ENCODE results near the gene OR6J1. TPM values are rescaled to one million over a fixed set of nuclear protein-coding genes. Genes with fewer than 3 reads are reported as not detected.

The OR6J1 gene
- total RNA-seq, 4 donors from 2014 or later: not detected

DNA sequence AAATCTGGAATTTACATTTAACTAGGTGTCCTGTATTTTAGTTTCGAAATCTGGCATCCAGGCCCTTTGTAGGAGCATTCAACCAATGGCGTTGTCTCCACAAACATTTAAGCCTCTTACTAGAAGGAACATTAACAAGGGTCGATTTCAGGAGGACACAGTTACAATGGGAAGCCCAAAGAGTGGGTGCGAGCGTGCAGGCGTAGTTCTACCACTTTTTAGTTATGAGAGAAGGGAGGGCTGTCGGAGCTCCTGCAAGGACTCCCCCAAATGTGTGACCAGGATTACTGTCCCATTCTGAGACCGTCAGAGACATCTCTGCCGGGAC is 46.4 kb downstream of the OR6J1 start:
- peaks cover 3 to 32% (median 12%) of the 10 kb centered on the region in 4 donors for H3K4me1 ChIP-seq
- no peaks in the 10 kb centered on the region for H3K9me3 ChIP-seq
- peak overlapping the region; percentile 81 to 95 (median 88) for H3K27ac ChIP-seq
- TF ChIP-seq POLR2A (IDR thresholded peaks at IDR 0.05): no peak
- no peak for TF ChIP-seq EP300 (IDR thresholded peaks at IDR 0.05)
- TF ChIP-seq, protein P1, sequence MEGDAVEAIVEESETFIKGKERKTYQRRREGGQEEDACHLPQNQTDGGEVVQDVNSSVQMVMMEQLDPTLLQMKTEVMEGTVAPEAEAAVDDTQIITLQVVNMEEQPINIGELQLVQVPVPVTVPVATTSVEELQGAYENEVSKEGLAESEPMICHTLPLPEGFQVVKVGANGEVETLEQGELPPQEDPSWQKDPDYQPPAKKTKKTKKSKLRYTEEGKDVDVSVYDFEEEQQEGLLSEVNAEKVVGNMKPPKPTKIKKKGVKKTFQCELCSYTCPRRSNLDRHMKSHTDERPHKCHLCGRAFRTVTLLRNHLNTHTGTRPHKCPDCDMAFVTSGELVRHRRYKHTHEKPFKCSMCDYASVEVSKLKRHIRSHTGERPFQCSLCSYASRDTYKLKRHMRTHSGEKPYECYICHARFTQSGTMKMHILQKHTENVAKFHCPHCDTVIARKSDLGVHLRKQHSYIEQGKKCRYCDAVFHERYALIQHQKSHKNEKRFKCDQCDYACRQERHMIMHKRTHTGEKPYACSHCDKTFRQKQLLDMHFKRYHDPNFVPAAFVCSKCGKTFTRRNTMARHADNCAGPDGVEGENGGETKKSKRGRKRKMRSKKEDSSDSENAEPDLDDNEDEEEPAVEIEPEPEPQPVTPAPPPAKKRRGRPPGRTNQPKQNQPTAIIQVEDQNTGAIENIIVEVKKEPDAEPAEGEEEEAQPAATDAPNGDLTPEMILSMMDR (IDR thresholded peaks at IDR 0.05): no peak
- H3K27me3 ChIP-seq: no peaks in the 10 kb centered on the region
- H3K36me3 ChIP-seq: peaks cover 0 to 14% (median 7%) of the 10 kb centered on the region in 3 donors
- no peak for DNase-seq (ENCODE audit: low spot score in 2 of 2)
- peak overlapping the region; percentile 66 to 81 (median 73) for H3K4me3 ChIP-seq
- WGBS, 2 donors: 12 to 15% methylated on average over 9 of the region's 9 CpGs

DNA sequence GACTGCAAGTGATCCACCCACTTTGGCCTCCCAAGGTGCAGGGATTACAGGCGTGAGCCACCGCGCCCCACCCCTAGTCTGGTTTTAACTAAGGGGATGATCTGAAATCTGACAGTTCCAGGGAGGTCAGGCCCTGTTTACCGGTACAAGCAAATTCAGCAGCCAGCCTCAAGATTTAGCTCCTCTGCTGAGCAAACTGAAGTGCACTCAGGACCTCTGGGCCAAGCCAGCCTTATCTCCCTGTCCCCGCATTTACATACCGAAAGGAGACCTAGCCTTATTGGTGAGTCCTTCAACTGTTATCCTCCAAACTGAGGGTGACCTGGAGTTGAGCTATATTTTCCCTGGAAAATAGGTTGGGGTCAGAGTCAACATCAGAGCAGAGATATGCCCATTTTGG is 46.9 kb downstream of the OR6J1 start:
- H3K4me1 ChIP-seq: peaks cover 3 to 32% (median 12%) of the 10 kb centered on the region in 4 donors
- no peak overlapping the region for H3K4me3 ChIP-seq
- peaks cover 0 to 9% (median 3%) of the 10 kb centered on the region in 3 donors for H3K36me3 ChIP-seq
- H3K27me3 ChIP-seq: no peaks in the 10 kb centered on the region
- H3K9me3 ChIP-seq: no peaks in the 10 kb centered on the region
- no peak for DNase-seq (ENCODE audit: low spot score in 2 of 2)
- TF ChIP-seq EP300 (IDR thresholded peaks at IDR 0.05): no peak
- TF ChIP-seq, protein P1 (IDR thresholded peaks at IDR 0.05): no peak
- no peak for TF ChIP-seq POLR2A (IDR thresholded peaks at IDR 0.05)
- H3K27ac ChIP-seq: no peak overlapping the region
- 84 to 87% methylated on average over 6 of the region's 6 CpGs for WGBS, 2 donors

DNA sequence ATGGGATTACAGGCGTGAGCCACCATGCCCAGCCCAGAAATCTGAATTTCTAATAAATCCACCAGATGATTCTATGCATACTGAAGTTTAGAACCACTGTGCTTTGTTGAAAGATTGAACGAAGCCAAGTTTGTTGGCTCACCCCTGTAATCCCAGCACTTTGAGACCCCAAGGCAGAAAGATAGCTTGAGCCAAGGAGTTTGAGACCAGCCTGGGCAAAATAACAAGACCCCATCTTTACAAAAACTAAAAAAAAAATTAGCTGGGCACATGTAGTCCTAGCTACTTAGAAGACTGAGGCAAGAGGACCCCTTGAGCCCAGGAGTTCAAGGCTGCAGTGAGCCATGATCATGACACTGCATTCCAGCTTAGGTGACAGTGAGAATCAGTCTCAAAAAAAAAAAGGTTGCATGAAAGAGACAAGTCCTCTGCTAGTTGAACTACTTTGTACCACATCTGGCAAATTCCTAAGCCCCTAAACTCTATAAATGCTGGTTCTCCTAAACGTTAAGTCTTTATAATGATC is 47.7 kb downstream of the OR6J1 start:
- H3K4me3 ChIP-seq: no peak overlapping the region
- H3K36me3 ChIP-seq: peaks cover 0 to under 1% (median 0%) of the 10 kb centered on the region in 3 donors
- no peaks in the 10 kb centered on the region for H3K9me3 ChIP-seq
- TF ChIP-seq POLR2A (IDR thresholded peaks at IDR 0.05) (no peak), EP300 (IDR thresholded peaks at IDR 0.05) (no peak)
- TF ChIP-seq, protein P1 (IDR thresholded peaks at IDR 0.05): no peak
- H3K27me3 ChIP-seq: no peaks in the 10 kb centered on the region
- no peak overlapping the region for H3K27ac ChIP-seq
- no peak for DNase-seq (ENCODE audit: low spot score in 2 of 2)
- H3K4me1 ChIP-seq: peaks cover 3 to 32% (median 12%) of the 10 kb centered on the region in 4 donors
- WGBS, 2 donors: 78 to 81% methylated on average over 3 of the region's 3 CpGs

DNA sequence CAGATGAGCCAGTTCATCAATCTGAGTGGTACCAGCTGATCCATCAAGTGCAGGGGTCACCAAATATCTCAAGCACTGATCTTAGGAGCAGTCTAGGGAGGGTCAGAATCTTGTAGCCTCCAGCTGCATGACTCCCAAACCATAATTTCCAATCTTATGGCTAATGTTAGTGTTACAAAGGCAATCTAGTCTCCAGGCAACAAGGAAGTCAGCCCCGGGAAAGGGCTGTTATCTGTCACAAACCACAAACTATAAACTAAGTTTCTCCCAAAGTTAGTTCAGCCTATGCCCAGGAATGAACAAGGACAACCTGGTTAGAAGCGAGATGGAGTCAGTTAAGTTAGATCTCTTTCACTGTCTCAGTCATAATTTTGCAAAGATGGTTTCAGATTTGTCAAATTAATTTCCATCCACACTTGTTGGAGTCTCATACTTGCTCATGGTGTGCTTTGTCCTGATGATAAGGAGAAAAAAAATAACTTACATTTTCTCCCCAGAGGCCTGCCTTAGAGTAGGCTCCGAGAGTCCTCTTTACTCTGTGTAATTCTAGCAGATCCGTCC is 49.9 kb downstream of the OR6J1 start:
- H3K4me3 ChIP-seq: no peak overlapping the region
- TF ChIP-seq EP300 (IDR thresholded peaks at IDR 0.05): no peak
- TF ChIP-seq, protein P1 (IDR thresholded peaks at IDR 0.05): no peak
- no peak for TF ChIP-seq POLR2A (IDR thresholded peaks at IDR 0.05)
- H3K27ac ChIP-seq: no peak overlapping the region
- WGBS, 2 donors: 70 to 77% methylated on average over 4 of the region's 4 CpGs
- no peaks in the 10 kb centered on the region for H3K27me3 ChIP-seq
- H3K4me1 ChIP-seq: peaks cover 0 to 21% (median 4%) of the 10 kb centered on the region in 4 donors
- no peaks in the 10 kb centered on the region for H3K36me3 ChIP-seq
- no peaks in the 10 kb centered on the region for H3K9me3 ChIP-seq
- no peak for DNase-seq (ENCODE audit: low spot score in 2 of 2)

DNA sequence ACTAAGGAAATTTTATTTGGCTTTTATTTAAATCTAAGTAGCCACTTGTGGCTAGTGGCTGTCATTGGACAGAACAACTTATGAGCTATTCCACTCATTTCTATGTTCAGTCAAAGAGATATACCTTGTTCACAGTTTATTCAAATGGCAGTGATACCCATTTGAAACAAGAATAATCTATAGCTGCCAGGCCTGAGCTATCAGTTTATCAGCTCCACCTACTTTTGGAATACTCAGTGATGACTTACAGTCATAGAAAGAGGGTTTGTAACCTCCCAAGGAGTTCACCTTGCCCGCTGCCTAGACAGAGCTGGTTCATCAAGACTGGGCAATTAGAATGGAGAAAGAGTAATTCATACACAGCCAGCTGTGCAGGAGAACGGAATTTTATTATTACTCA is 50.6 kb downstream of the OR6J1 start:
- no peaks in the 10 kb centered on the region for H3K9me3 ChIP-seq
- peaks cover 0 to 15% (median 1%) of the 10 kb centered on the region in 4 donors for H3K4me1 ChIP-seq
- DNase-seq (ENCODE audit: low spot score in 2 of 2): no peak
- no peak overlapping the region for H3K27ac ChIP-seq
- TF ChIP-seq, protein P1 (IDR thresholded peaks at IDR 0.05): no peak
- no peak for TF ChIP-seq POLR2A (IDR thresholded peaks at IDR 0.05)
- TF ChIP-seq EP300 (IDR thresholded peaks at IDR 0.05): no peak
- WGBS, 2 donors: 72 to 76% methylated on average over 2 of the region's 2 CpGs
- H3K36me3 ChIP-seq: no peaks in the 10 kb centered on the region
- no peak overlapping the region for H3K4me3 ChIP-seq
- H3K27me3 ChIP-seq: no peaks in the 10 kb centered on the region

All from tibial nerve (tissue), 4 donors.